22Rv1 (cell line): ENCODE data around the gene POR.

Experiments
- ZFX ChIP-seq: fragments of 450-650 bp; IDR thresholded peaks from 2 replicates; pipeline ENCODE4 v1.6.1; 2017; ENCODE audit warnings: antibody characterized with exemption, borderline replicate concordance
- TF ChIP-seq, protein P1 (sequence below): fragments of 450-650 bp; IDR thresholded peaks from 2 replicates; pipeline ENCODE4 v1.5.1; 2017; ENCODE audit warnings: mild to moderate bottlenecking

GRCh38 chr7:75998038-75998437 lies 83.1 kb downstream of the POR start:
- no peak for TF ChIP-seq ZFX
- TF ChIP-seq, protein P1, sequence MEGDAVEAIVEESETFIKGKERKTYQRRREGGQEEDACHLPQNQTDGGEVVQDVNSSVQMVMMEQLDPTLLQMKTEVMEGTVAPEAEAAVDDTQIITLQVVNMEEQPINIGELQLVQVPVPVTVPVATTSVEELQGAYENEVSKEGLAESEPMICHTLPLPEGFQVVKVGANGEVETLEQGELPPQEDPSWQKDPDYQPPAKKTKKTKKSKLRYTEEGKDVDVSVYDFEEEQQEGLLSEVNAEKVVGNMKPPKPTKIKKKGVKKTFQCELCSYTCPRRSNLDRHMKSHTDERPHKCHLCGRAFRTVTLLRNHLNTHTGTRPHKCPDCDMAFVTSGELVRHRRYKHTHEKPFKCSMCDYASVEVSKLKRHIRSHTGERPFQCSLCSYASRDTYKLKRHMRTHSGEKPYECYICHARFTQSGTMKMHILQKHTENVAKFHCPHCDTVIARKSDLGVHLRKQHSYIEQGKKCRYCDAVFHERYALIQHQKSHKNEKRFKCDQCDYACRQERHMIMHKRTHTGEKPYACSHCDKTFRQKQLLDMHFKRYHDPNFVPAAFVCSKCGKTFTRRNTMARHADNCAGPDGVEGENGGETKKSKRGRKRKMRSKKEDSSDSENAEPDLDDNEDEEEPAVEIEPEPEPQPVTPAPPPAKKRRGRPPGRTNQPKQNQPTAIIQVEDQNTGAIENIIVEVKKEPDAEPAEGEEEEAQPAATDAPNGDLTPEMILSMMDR: no peak
